AG10803 (cell line): ENCODE data around the gene CLECL1.

Source experiments
- DNase-seq: peaks from one replicate; pipeline ENCODE4 v3.0.0; 2010; ENCODE audit warnings: low read depth
- H3K4me3 ChIP-seq: 2 replicates; pipeline ENCODE4 v1.5.1; 2011; ENCODE audit warnings: mild to moderate bottlenecking, low read length, control low read depth
- CTCF ChIP-seq: conservative IDR thresholded peaks from 2 replicates; pipeline ENCODE4 v1.5.1; 2011; ENCODE audit warnings: mild to moderate bottlenecking, low read length, control low read depth, inconsistent platforms

The CLECL1 gene

GRCh38 chr12:9730591-9730990, 2.3 kb downstream of the CLECL1 start:
- no peak overlapping the region for H3K4me3 ChIP-seq
- TF ChIP-seq CTCF = no peak
- DNase-seq = no peak

GRCh38 chr12:9730011-9730410, 2.9 kb downstream of the CLECL1 start:
- no peak for DNase-seq
- TF ChIP-seq CTCF = no peak
- no peak overlapping the region for H3K4me3 ChIP-seq

- H3K4me3 ChIP-seq = no peak overlapping the region
- no peak for DNase-seq
These were observed 3.8 kb downstream of the CLECL1 start for GRCh38 chr12:9729082-9729481.

GRCh38 chr12:9727813-9728212, 5.1 kb downstream of the CLECL1 start:
- no peak for DNase-seq
- no peak overlapping the region for H3K4me3 ChIP-seq
- no peak for TF ChIP-seq CTCF

More at GRCh38 chr12:9729082-9729481, 3.8 kb downstream of the CLECL1 start:
- TF ChIP-seq CTCF = no peak

GRCh38 chr12:9725213-9725870, 7.6 kb downstream of the CLECL1 start:
- H3K4me3 ChIP-seq = no peak overlapping the region
- no peak for DNase-seq
- no peak for TF ChIP-seq CTCF

GRCh38 chr12:9724023-9724422, 8.9 kb downstream of the CLECL1 start:
- H3K4me3 ChIP-seq = no peak overlapping the region
- DNase-seq = no peak

More at GRCh38 chr12:9724023-9724422, 8.9 kb downstream of the CLECL1 start:
- TF ChIP-seq CTCF = no peak
